ENCODE measurements around the gene SLC7A6OS.

The SLC7A6OS gene

GRCh38 chr16:68291227-68291626 lies 19.5 kb downstream of the SLC7A6OS start:
- Histone ChIP-seq H2BK15ac (ENCODE audit: low read length) (no peak overlapping the region), H3K27ac (replicated peaks; ENCODE audit: low read length) (no peak overlapping the region), H2BK120ac (ENCODE audit: low read depth, low read length) (no peak overlapping the region), H3K4me2 (ENCODE audit: insufficient read depth, low read length, poor library complexity, severe bottlenecking) (no peak overlapping the region), H3K9ac (ENCODE audit: low read depth, low read length, poor library complexity) (no peak overlapping the region), H3K79me1 (ENCODE audit: low read depth, low read length) (peaks cover 4% of the 10 kb centered on the region), H2BK12ac (ENCODE audit: low read length) (no peak overlapping the region), H3K36me3 (replicated peaks in 1 of 2; ENCODE audit: control insufficient read depth in 2 of 2, insufficient read depth in 2 of 2, low read length in 2 of 2) (peaks cover 22 to 76% of the 10 kb centered on the region in 2 donors), H3K14ac (ENCODE audit: low read length) (no peak overlapping the region), H3K18ac (ENCODE audit: low read length) (no peak overlapping the region), H3K4ac (ENCODE audit: low read length) (no peak overlapping the region), H2AK5ac (ENCODE audit: low read depth, low read length) (no peak overlapping the region), H4K8ac (ENCODE audit: low read depth, low read length) (no peak overlapping the region), H3K27me3 (ENCODE audit: control insufficient read depth in 3 of 3, insufficient read depth in 3 of 3, low read depth in 1 of 3, low read length in 3 of 3) (no peaks in the 10 kb centered on the region), H3K9me3 (replicated peaks in 1 of 2; ENCODE audit: control insufficient read depth in 2 of 2, insufficient read depth in 1 of 2, low read depth in 1 of 2, low read length in 2 of 2) (no peaks in the 10 kb centered on the region), H2AFZ (ENCODE audit: low read length) (no peak overlapping the region), H3K4me1 (ENCODE audit: control insufficient read depth in 2 of 2, insufficient read depth in 1 of 2, low read depth in 1 of 2, low read length in 2 of 2) (peaks cover 0 to 1% of the 10 kb centered on the region in 2 donors), H4K91ac (ENCODE audit: low read depth, low read length, poor library complexity) (no peak overlapping the region), H3K4me3 (ENCODE audit: low read length in 2 of 2) (no peak overlapping the region), H2BK5ac (ENCODE audit: low read length) (no peak overlapping the region), H3K23ac (ENCODE audit: low read depth, low read length, poor library complexity) (no peak overlapping the region)
- DNase-seq (ENCODE audit: low spot score): no peak
- no CpG with 5 or more reads among the region's 4 CpGs for WGBS, 2 donors (ENCODE audit: extremely low coverage in 2 of 2, insufficient read length in 2 of 2, insufficient replicate concordance in 1 of 2)

DNA sequence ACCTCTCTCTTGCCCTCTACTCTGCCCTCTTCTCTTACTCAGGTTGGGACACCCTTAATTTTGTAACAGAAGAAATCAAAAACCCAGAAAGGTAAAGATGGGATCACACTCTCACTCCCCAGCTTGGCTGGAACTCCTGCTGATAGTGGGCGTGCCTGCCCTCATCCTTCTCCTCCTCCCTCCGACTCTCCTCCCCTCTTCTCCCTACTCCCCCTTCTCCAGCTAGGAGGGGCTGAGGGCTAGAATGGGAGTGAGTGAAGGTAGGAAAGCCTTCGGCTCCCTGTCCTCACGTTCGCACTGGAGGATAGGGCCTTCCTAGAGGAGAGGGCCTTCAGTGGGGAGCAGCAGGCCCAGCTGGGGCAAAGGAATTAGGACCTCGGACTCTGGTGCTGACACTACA lies 20.3 kb downstream of the SLC7A6OS start:
- H3K36me3 ChIP-seq (replicated peaks in 1 of 2; ENCODE audit: control insufficient read depth in 2 of 2, insufficient read depth in 2 of 2, low read length in 2 of 2): peaks cover 18 to 68% of the 10 kb centered on the region in 2 donors

DNA sequence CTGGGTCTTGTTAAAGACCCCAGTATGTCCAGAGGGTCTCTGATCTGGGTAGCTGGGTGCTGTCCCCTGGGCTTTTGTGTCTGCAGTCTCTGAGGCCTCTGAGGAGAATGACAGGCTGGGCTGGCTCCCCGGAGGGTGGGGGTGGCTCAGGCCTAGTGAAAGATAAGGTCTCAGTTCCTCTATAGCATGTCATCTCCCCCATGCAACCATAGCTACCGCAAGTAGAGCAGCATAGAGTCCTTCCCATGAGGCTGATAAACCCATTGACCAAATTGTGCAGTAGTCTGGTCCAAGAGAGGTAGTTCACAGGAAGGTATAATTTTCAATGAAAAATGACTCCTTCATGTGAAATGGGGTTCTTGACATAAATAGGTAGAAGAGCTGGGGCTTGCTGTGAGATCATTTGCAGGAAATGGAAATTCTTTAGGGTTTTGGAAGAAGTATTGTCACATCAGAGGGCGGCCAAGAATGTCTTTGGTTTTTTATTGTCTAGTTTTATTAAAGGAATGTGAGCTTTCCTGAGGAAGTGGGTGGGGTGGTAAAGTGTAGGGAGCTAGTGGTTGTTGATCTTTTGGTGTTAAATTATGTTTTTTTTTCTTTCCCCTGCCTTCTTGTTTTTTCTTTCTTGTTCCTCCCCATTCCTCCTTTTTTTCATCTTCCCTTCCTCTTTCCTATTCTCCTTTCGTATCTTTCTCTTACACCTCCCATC lies 21.0 kb downstream of the SLC7A6OS start:
- H3K79me1 ChIP-seq (ENCODE audit: low read depth, low read length): peaks cover 4% of the 10 kb centered on the region
- no peak overlapping the region for H3K4me3 ChIP-seq (ENCODE audit: low read length in 2 of 2)
- H2BK5ac ChIP-seq (ENCODE audit: low read length): no peak overlapping the region
- 100% methylated on average over 1 of the region's 4 CpGs for WGBS, 2 donors (ENCODE audit: extremely low coverage in 2 of 2, insufficient read length in 2 of 2, insufficient replicate concordance in 1 of 2)
- H2BK15ac ChIP-seq (ENCODE audit: low read length): no peak overlapping the region
- H3K36me3 ChIP-seq (replicated peaks in 1 of 2; ENCODE audit: control insufficient read depth in 2 of 2, insufficient read depth in 2 of 2, low read length in 2 of 2): peaks cover 18 to 68% of the 10 kb centered on the region in 2 donors
- H2BK120ac ChIP-seq (ENCODE audit: low read depth, low read length): no peak overlapping the region
- H3K27me3 ChIP-seq (ENCODE audit: control insufficient read depth in 3 of 3, insufficient read depth in 3 of 3, low read depth in 1 of 3, low read length in 3 of 3): no peaks in the 10 kb centered on the region
- H2BK12ac ChIP-seq (ENCODE audit: low read length): no peak overlapping the region
- no peak overlapping the region for H4K91ac ChIP-seq (ENCODE audit: low read depth, low read length, poor library complexity)
- H2AK5ac ChIP-seq (ENCODE audit: low read depth, low read length): no peak overlapping the region
- H3K18ac ChIP-seq (ENCODE audit: low read length): no peak overlapping the region
- no peak overlapping the region for H3K27ac ChIP-seq (replicated peaks; ENCODE audit: low read length)
- no peaks in the 10 kb centered on the region for H3K9me3 ChIP-seq (replicated peaks in 1 of 2; ENCODE audit: control insufficient read depth in 2 of 2, insufficient read depth in 1 of 2, low read depth in 1 of 2, low read length in 2 of 2)
- H3K4me1 ChIP-seq (ENCODE audit: control insufficient read depth in 2 of 2, insufficient read depth in 1 of 2, low read depth in 1 of 2, low read length in 2 of 2): peaks cover 0 to 1% of the 10 kb centered on the region in 2 donors
- no peak overlapping the region for H2AFZ ChIP-seq (ENCODE audit: low read length)
- no peak for DNase-seq (ENCODE audit: low spot score)
- H3K9ac ChIP-seq (ENCODE audit: low read depth, low read length, poor library complexity): no peak overlapping the region
- no peak overlapping the region for H4K8ac ChIP-seq (ENCODE audit: low read depth, low read length)
- no peak overlapping the region for H3K4me2 ChIP-seq (ENCODE audit: insufficient read depth, low read length, poor library complexity, severe bottlenecking)
- H3K14ac ChIP-seq (ENCODE audit: low read length): no peak overlapping the region
- H3K23ac ChIP-seq (ENCODE audit: low read depth, low read length, poor library complexity): no peak overlapping the region
- no peak overlapping the region for H3K4ac ChIP-seq (ENCODE audit: low read length)

More for the DNA sequence above, 20.3 kb downstream of the SLC7A6OS start:
- no CpG with 5 or more reads among the region's 6 CpGs for WGBS, 2 donors (ENCODE audit: extremely low coverage in 2 of 2, insufficient read length in 2 of 2, insufficient replicate concordance in 1 of 2)
- Histone ChIP-seq H3K9me3 (replicated peaks in 1 of 2; ENCODE audit: control insufficient read depth in 2 of 2, insufficient read depth in 1 of 2, low read depth in 1 of 2, low read length in 2 of 2) (no peaks in the 10 kb centered on the region), H2AFZ (ENCODE audit: low read length) (no peak overlapping the region), H3K79me1 (ENCODE audit: low read depth, low read length) (peaks cover 4% of the 10 kb centered on the region), H2BK15ac (ENCODE audit: low read length) (no peak overlapping the region), H3K4me1 (ENCODE audit: control insufficient read depth in 2 of 2, insufficient read depth in 1 of 2, low read depth in 1 of 2, low read length in 2 of 2) (peaks cover 0 to 1% of the 10 kb centered on the region in 2 donors), H2BK5ac (ENCODE audit: low read length) (no peak overlapping the region), H4K91ac (ENCODE audit: low read depth, low read length, poor library complexity) (no peak overlapping the region), H3K4ac (ENCODE audit: low read length) (no peak overlapping the region), H3K9ac (ENCODE audit: low read depth, low read length, poor library complexity) (no peak overlapping the region), H4K8ac (ENCODE audit: low read depth, low read length) (no peak overlapping the region), H3K27me3 (ENCODE audit: control insufficient read depth in 3 of 3, insufficient read depth in 3 of 3, low read depth in 1 of 3, low read length in 3 of 3) (no peaks in the 10 kb centered on the region), H2AK5ac (ENCODE audit: low read depth, low read length) (no peak overlapping the region), H3K27ac (replicated peaks; ENCODE audit: low read length) (no peak overlapping the region), H3K14ac (ENCODE audit: low read length) (no peak overlapping the region), H2BK120ac (ENCODE audit: low read depth, low read length) (no peak overlapping the region), H3K4me3 (ENCODE audit: low read length in 2 of 2) (no peak overlapping the region), H3K23ac (ENCODE audit: low read depth, low read length, poor library complexity) (peak overlapping the region; percentile 5), H2BK12ac (ENCODE audit: low read length) (no peak overlapping the region), H3K4me2 (ENCODE audit: insufficient read depth, low read length, poor library complexity, severe bottlenecking) (no peak overlapping the region), H3K18ac (ENCODE audit: low read length) (no peak overlapping the region)
- DNase-seq (ENCODE audit: low spot score): no peak

DNA sequence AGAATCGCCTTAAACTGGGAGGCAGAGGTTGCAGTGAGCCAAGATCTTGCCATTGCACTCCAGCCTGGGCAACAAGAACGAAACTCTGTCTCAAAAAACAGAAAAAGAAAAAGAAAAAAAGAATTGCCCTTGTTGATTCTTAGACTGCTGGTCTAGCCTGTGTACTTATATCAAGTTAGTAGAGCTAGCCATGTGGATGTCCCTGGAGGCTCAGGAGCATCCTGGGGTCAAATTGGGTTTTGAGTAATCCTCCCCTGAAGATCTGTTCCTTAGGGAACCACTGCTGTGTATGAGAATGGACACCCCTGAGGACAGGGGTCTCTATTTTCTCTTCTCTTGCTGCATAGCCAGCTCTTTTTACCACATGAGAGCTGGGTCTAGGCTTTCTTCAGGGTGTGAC lies 21.5 kb downstream of the SLC7A6OS start:
- no peak overlapping the region for H3K4ac ChIP-seq (ENCODE audit: low read length)
- peaks cover 14 to 62% of the 10 kb centered on the region in 2 donors for H3K36me3 ChIP-seq (replicated peaks in 1 of 2; ENCODE audit: control insufficient read depth in 2 of 2, insufficient read depth in 2 of 2, low read length in 2 of 2)
- peaks cover 0 to 1% of the 10 kb centered on the region in 2 donors for H3K4me1 ChIP-seq (ENCODE audit: control insufficient read depth in 2 of 2, insufficient read depth in 1 of 2, low read depth in 1 of 2, low read length in 2 of 2)
- no peak overlapping the region for H3K14ac ChIP-seq (ENCODE audit: low read length)
- H2AFZ ChIP-seq (ENCODE audit: low read length): no peak overlapping the region
- no peak for DNase-seq (ENCODE audit: low spot score)
- no CpG with 5 or more reads among the region's 2 CpGs for WGBS, 2 donors (ENCODE audit: extremely low coverage in 2 of 2, insufficient read length in 2 of 2, insufficient replicate concordance in 1 of 2)
- H3K27me3 ChIP-seq (ENCODE audit: control insufficient read depth in 3 of 3, insufficient read depth in 3 of 3, low read depth in 1 of 3, low read length in 3 of 3): no peaks in the 10 kb centered on the region
- no peaks in the 10 kb centered on the region for H3K9me3 ChIP-seq (replicated peaks in 1 of 2; ENCODE audit: control insufficient read depth in 2 of 2, insufficient read depth in 1 of 2, low read depth in 1 of 2, low read length in 2 of 2)
- H4K91ac ChIP-seq (ENCODE audit: low read depth, low read length, poor library complexity): no peak overlapping the region
- no peak overlapping the region for H2AK5ac ChIP-seq (ENCODE audit: low read depth, low read length)
- H3K9ac ChIP-seq (ENCODE audit: low read depth, low read length, poor library complexity): no peak overlapping the region
- H2BK12ac ChIP-seq (ENCODE audit: low read length): no peak overlapping the region
- H2BK15ac ChIP-seq (ENCODE audit: low read length): no peak overlapping the region
- no peak overlapping the region for H2BK5ac ChIP-seq (ENCODE audit: low read length)
- H2BK120ac ChIP-seq (ENCODE audit: low read depth, low read length): no peak overlapping the region
- H3K27ac ChIP-seq (replicated peaks; ENCODE audit: low read length): no peak overlapping the region
- H3K18ac ChIP-seq (ENCODE audit: low read length): no peak overlapping the region
- no peak overlapping the region for H4K8ac ChIP-seq (ENCODE audit: low read depth, low read length)
- no peak overlapping the region for H3K23ac ChIP-seq (ENCODE audit: low read depth, low read length, poor library complexity)
- peaks cover 4% of the 10 kb centered on the region for H3K79me1 ChIP-seq (ENCODE audit: low read depth, low read length)
- H3K4me2 ChIP-seq (ENCODE audit: insufficient read depth, low read length, poor library complexity, severe bottlenecking): no peak overlapping the region
- no peak overlapping the region for H3K4me3 ChIP-seq (ENCODE audit: low read length in 2 of 2)
